Upper lobe of right lung (tissue), 1 donor: ENCODE results near the gene RXRA. TPM values are rescaled to one million over a fixed set of nuclear protein-coding genes. Genes with fewer than 3 reads are reported as not detected.
"Not testable (repeated sequence)": the region's sequence is repeated elsewhere in the genome, so short reads cannot be mapped to it uniquely, and the experiment has no call there.

Experiments
- ATAC-seq: fragments of 200-7000 bp; cut with Tn5 transposase; one replicate; pipeline ENCODE4 v1.9.1; 2020; ENCODE audit warnings: mild to moderate bottlenecking, moderate library complexity
- DNase-seq: peaks from one replicate; pipeline ENCODE4 v3.0.0-alpha.2; 2020
- H3K27ac ChIP-seq: fragments of 200-600 bp; one replicate; pipeline ENCODE4 v1.8.0; 2022
- H3K27me3 ChIP-seq: fragments of 200-600 bp; one replicate; pipeline ENCODE4 v1.8.0; 2022; ENCODE audit warnings: mild to moderate bottlenecking
- H3K36me3 ChIP-seq: fragments of 200-600 bp; one replicate; pipeline ENCODE4 v1.8.0; 2022
- H3K4me1 ChIP-seq: fragments of 200-600 bp; one replicate; pipeline ENCODE4 v1.8.0; 2022
- H3K4me3 ChIP-seq: fragments of 200-600 bp; one replicate; pipeline ENCODE4 v1.8.0; 2022; ENCODE audit warnings: mild to moderate bottlenecking
- H3K9me3 ChIP-seq: fragments of 200-600 bp; one replicate; pipeline ENCODE4 v1.8.0; 2022
- intact Hi-C: fragments of 100-400 bp; cut with DNase I; formaldehyde crosslinking; loops from one replicate; pipeline ENCODE4 v1.11.0; 2022
- total RNA-seq: library from RNA; stranded (reverse); fragmentation: NEBNext Ultra II Directional; extraction: Animal tissue kit (Norgen Biotek cat#: 25700); gene quantifications from one replicate; pipeline ENCODE4 v1.2.1, GENCODE V29; 2021
- TF ChIP-seq, protein P1 (sequence below): fragments of 200-600 bp; IDR thresholded peaks from one replicate; pipeline ENCODE4 v1.8.0; 2022; ENCODE audit warnings: antibody characterized with exemption
- donor health status: DM: no; HTN: yes; CAD: no; lungs with severe emphysema.

Gene RXRA
- total RNA-seq, 1 donor from 2014 or later, result 80.6 TPM

DNA sequence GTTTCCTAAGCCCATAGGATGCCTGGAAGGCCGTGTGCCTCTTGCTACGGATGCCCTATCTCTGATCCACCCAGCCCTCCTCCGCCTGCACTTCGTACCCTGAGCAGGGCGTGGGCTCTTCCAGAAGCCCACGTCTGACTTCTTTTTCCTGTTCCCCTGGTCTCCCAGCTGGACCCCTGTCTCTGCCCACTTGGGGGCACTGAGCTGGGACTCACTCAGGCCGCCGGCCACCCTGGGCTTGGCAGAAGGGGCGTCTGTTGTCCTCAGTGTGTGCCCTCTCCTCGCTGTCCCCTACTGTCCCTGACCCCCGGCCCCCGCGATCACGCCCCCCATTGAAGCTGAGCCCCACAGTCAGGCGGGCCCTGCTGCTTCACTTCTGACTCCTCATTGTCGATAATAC is 22.0 kb upstream of the RXRA start:
- H3K4me3 ChIP-seq, result no peak overlapping the region
- TF ChIP-seq, protein P1, sequence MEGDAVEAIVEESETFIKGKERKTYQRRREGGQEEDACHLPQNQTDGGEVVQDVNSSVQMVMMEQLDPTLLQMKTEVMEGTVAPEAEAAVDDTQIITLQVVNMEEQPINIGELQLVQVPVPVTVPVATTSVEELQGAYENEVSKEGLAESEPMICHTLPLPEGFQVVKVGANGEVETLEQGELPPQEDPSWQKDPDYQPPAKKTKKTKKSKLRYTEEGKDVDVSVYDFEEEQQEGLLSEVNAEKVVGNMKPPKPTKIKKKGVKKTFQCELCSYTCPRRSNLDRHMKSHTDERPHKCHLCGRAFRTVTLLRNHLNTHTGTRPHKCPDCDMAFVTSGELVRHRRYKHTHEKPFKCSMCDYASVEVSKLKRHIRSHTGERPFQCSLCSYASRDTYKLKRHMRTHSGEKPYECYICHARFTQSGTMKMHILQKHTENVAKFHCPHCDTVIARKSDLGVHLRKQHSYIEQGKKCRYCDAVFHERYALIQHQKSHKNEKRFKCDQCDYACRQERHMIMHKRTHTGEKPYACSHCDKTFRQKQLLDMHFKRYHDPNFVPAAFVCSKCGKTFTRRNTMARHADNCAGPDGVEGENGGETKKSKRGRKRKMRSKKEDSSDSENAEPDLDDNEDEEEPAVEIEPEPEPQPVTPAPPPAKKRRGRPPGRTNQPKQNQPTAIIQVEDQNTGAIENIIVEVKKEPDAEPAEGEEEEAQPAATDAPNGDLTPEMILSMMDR, result no peak
- H3K27ac ChIP-seq, result no peak overlapping the region
- no peaks in the 10 kb centered on the region for H3K4me1 ChIP-seq
- H3K36me3 ChIP-seq, result no peaks in the 10 kb centered on the region
- intact Hi-C loops, result no loop called here
- no peaks in the 10 kb centered on the region for H3K27me3 ChIP-seq
- H3K9me3 ChIP-seq, result no peaks in the 10 kb centered on the region
- DNase-seq (peak; percentile 54), ATAC-seq (no peak)

DNA sequence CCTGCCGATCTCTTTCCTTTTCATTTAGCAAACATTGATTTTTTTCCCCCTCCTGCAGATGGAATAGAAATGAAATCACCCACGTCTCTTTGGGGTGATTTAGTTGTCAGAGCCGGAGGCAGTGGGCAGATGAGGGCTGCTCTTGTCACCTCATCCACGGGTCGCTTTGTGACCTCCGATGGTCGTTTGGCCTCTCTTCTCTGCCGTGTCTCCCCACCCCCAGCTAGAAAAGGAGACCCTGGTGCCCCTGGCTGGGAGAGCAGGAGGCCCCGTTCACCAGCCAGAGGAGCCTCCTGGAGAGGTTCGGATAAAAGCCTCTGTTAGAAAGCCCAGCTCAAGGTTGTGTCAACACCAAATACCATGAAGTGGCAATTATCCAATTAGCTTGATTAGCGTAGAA is 21.6 kb upstream of the RXRA start:
- DNase-seq, result peak; percentile 26

DNA sequence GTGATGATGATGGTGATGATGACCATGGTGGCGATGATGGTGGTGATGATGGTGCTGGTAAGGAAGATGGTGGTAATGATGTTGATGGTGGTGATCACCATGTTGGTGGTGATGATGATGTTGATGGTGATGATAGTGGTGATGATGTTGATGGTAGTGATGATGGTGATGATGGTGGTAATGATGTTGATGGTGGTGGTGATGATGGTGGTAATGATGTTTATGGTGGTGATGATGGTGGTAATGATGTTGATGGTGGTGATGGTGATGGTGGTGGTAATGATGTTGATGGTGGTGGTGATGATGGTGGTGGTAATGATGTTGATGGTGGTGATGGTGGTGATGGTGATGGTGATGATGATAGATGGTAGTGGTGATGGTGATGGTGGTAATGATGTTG is 20.7 kb upstream of the RXRA start:
- H3K9me3 ChIP-seq, result no peaks in the 10 kb centered on the region
- intact Hi-C loops, result no loop called here

More for the DNA sequence above, 21.6 kb upstream of the RXRA start:
- Histone ChIP-seq H3K4me1 (no peaks in the 10 kb centered on the region), H3K27me3 (no peaks in the 10 kb centered on the region), H3K27ac (no peak overlapping the region), H3K36me3 (no peaks in the 10 kb centered on the region), H3K9me3 (no peaks in the 10 kb centered on the region), H3K4me3 (no peak overlapping the region)
- ATAC-seq, result no peak
- TF ChIP-seq, protein P1, result no peak
- intact Hi-C loops, result no loop called here

DNA sequence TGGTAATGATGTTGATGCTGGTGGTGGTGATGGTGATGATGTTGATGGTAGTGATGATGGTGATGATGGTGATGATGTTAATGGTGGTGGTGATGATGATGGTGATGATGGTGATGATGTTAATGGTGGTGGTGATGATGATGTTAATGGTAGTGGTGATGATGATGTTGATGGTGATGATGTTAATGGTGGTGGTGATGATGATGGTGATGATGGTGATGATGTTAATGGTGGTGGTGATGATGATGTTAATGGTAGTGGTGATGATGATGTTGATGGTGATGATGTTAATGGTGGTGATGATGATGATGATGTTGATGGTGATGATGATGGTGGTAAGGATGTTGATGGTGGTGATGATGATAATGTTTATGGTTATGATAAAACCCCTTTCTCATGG is 20.2 kb upstream of the RXRA start:
- H3K27ac ChIP-seq, H3K27me3 ChIP-seq, H3K9me3 ChIP-seq, intact Hi-C loops, H3K4me1 ChIP-seq, ATAC-seq, DNase-seq, H3K4me3 ChIP-seq, H3K36me3 ChIP-seq: not testable (repeated sequence)

More for the DNA sequence above, 20.7 kb upstream of the RXRA start:
- DNase-seq (no peak), ATAC-seq (no peak)
- Histone ChIP-seq H3K4me3 (no peak overlapping the region), H3K36me3 (no peaks in the 10 kb centered on the region), H3K4me1 (no peaks in the 10 kb centered on the region), H3K27me3 (no peaks in the 10 kb centered on the region), H3K27ac (no peak overlapping the region)
- TF ChIP-seq, protein P1, result no peak

DNA sequence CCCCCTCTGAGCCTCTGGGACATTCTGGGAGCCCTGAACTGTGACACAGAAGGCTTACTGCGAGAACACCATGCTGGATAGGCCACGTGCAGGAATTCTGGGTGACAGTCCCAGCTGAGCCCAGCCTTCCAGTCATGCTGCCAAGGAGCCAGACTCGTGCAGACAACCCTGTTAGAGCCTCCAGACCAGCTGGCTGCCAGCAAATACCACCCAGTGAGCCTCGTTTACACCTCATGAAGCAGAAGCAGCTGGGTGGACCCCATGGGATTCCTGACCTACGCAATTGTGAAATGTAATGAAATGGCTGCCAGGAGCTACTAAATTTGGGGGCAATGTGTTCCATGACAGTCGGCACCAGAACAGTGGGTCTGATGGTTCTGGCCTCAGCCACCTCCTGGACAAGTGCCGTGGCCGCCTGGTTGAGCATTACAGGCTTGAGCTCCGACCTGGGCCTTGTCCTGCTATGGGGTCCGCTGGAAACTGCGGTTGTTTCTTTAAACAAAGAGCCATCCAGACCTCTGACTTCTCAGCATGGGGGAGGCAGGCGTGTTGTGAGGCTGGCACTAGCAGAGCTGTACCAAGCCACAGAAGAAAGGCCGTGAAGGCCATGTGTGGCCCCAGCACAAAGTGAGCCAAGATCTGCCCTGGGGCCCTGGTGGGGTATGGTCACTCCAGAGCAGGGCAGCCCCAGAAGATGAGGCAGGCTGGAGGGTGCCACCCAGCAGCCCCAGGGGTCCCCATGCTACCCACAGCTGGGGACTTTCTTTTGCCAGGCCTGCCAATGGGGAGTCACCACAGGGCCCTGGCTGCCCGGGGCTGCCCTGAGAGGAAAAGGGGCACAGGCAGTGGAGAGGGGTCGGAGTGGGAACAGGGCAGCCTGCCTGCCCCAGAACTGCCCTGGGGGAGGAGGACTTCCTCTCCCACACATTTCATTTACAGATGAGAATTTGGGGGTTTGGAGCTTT is 19.3 kb upstream of the RXRA start:
- Histone ChIP-seq H3K36me3 (no peaks in the 10 kb centered on the region), H3K27ac (no peak overlapping the region), H3K9me3 (no peaks in the 10 kb centered on the region), H3K4me1 (no peaks in the 10 kb centered on the region), H3K4me3 (no peak overlapping the region), H3K27me3 (no peaks in the 10 kb centered on the region)
- intact Hi-C loops, result no loop called here
- ATAC-seq, result no peak
- peak; percentile 53 for DNase-seq
- TF ChIP-seq, protein P1, result no peak
